ENCODE data around the gene EIF2B1.
"Not testable (repeated sequence)": the region's sequence is repeated elsewhere in the genome, so short reads cannot be mapped to it uniquely, and the experiment has no call there.

The EIF2B1 gene

DNA sequence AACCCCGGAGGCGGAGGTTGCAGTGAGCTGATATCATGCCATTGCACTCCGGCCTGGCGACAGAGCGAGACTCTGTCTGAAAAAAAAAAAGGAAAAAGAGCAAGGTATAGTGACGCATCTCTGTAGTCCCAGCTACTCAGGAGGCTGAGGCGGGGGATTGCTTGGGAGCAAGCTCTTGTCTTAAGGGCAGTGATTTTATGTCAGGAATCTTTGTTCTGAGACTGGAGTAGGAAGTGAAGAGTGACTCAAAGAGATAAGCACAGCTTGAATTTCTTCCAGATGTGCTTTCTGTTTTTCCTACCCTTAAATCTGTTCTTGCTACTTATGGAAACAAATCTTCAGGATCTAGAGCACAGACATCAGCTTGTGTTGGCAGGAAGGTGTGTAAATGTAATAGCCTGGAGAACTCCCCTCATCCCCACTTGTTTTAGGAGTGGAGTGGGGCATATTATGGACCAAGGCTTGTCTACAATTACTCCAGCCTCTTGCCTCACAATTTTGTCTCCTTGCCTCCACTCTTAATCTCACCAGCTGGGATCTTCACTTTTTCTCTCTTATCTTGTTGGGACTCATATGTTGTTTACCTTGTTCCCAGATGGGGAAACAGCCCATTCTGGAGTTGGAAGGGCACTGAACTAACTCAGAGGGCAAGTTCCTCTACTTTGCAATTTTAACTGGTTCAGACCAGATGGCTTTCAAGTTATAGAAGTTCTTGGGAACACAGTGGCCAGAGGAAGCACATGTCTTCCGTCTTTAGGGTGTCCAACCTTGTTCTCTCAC is 41.6 kb downstream of the EIF2B1 start:
- TF ChIP-seq CSDC2 (CRISPR knock-in tag; IDR thresholded peaks at IDR 0.05) (no peak), ISL1 (CRISPR knock-in tag; IDR thresholded peaks at IDR 0.05) (no peak)
- TF ChIP-seq, protein P1, sequence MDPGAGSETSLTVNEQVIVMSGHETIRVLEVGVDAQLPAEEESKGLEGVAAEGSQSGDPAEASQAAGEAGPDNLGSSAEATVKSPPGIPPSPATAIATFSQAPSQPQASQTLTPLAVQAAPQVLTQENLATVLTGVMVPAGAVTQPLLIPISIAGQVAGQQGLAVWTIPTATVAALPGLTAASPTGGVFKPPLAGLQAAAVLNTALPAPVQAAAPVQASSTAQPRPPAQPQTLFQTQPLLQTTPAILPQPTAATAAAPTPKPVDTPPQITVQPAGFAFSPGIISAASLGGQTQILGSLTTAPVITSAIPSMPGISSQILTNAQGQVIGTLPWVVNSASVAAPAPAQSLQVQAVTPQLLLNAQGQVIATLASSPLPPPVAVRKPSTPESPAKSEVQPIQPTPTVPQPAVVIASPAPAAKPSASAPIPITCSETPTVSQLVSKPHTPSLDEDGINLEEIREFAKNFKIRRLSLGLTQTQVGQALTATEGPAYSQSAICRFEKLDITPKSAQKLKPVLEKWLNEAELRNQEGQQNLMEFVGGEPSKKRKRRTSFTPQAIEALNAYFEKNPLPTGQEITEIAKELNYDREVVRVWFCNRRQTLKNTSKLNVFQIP (CRISPR knock-in tag; IDR thresholded peaks at IDR 0.05; ENCODE audit: borderline replicate concordance, low read depth): no peak
- ATAC-seq: no peak

DNA sequence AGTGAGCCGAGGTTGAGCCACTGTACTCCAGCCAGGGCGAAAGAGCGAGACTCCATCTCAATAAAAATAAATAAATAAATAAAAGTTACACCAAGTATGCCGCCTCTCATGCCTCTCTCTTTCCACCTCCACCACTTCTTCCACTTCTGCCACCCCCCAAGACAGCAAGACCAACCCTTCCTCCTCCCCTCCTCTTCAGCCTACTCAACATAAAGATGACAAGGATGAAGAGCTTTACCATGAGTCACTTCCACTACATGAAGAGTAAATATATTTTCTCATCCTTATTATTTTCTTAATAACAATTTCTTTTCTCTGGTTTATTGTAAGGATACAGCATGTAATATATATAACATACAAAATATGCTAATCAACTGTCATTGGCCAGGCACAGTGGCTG is 52.7 kb downstream of the EIF2B1 start:
- ATAC-seq: no peak
- TF ChIP-seq ARNTL (CRISPR knock-in tag; IDR thresholded peaks at IDR 0.05; ENCODE audit: borderline replicate concordance, low read depth) (no peak), PPARA (CRISPR knock-in tag; IDR thresholded peaks at IDR 0.05; ENCODE audit: borderline replicate concordance) (no peak), SNAI2 (CRISPR knock-in tag; IDR thresholded peaks at IDR 0.05) (no peak), ISL1 (CRISPR knock-in tag; IDR thresholded peaks at IDR 0.05) (no peak), ZFP30 (CRISPR knock-in tag; IDR thresholded peaks at IDR 0.05) (no peak), ZNF8 (CRISPR knock-in tag; IDR thresholded peaks at IDR 0.05) (no peak), ZFP3 (CRISPR knock-in tag; IDR thresholded peaks at IDR 0.05) (no peak), ESRRG (CRISPR knock-in tag; IDR thresholded peaks at IDR 0.05) (no peak), TOX (CRISPR knock-in tag; IDR thresholded peaks at IDR 0.05; ENCODE audit: borderline replicate concordance) (no peak), OSR1 (CRISPR knock-in tag; IDR thresholded peaks at IDR 0.05) (no peak), ZNF70 (CRISPR knock-in tag; IDR thresholded peaks at IDR 0.05) (no peak), BACH2 (CRISPR knock-in tag; IDR thresholded peaks at IDR 0.05; ENCODE audit: borderline replicate concordance) (no peak), ZNF565 (CRISPR knock-in tag; conservative IDR thresholded peaks at IDR 0.05; ENCODE audit: low read depth) (no peak), RARB (CRISPR knock-in tag; IDR thresholded peaks at IDR 0.05) (no peak), CSDC2 (CRISPR knock-in tag; IDR thresholded peaks at IDR 0.05) (no peak), TCF4 (CRISPR knock-in tag; IDR thresholded peaks at IDR 0.05; ENCODE audit: borderline replicate concordance) (no peak)
- TF ChIP-seq, protein P2, sequence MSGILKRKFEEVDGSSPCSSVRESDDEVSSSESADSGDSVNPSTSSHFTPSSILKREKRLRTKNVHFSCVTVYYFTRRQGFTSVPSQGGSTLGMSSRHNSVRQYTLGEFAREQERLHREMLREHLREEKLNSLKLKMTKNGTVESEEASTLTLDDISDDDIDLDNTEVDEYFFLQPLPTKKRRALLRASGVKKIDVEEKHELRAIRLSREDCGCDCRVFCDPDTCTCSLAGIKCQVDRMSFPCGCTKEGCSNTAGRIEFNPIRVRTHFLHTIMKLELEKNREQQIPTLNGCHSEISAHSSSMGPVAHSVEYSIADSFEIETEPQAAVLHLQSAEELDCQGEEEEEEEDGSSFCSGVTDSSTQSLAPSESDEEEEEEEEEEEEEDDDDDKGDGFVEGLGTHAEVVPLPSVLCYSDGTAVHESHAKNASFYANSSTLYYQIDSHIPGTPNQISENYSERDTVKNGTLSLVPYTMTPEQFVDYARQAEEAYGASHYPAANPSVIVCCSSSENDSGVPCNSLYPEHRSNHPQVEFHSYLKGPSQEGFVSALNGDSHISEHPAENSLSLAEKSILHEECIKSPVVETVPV (CRISPR knock-in tag; IDR thresholded peaks at IDR 0.05): no peak
- TF ChIP-seq, protein P3, sequence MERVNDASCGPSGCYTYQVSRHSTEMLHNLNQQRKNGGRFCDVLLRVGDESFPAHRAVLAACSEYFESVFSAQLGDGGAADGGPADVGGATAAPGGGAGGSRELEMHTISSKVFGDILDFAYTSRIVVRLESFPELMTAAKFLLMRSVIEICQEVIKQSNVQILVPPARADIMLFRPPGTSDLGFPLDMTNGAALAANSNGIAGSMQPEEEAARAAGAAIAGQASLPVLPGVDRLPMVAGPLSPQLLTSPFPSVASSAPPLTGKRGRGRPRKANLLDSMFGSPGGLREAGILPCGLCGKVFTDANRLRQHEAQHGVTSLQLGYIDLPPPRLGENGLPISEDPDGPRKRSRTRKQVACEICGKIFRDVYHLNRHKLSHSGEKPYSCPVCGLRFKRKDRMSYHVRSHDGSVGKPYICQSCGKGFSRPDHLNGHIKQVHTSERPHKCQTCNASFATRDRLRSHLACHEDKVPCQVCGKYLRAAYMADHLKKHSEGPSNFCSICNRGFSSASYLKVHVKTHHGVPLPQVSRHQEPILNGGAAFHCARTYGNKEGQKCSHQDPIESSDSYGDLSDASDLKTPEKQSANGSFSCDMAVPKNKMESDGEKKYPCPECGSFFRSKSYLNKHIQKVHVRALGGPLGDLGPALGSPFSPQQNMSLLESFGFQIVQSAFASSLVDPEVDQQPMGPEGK (CRISPR knock-in tag; IDR thresholded peaks at IDR 0.05; ENCODE audit: borderline replicate concordance): no peak
- TF ChIP-seq, protein P4, sequence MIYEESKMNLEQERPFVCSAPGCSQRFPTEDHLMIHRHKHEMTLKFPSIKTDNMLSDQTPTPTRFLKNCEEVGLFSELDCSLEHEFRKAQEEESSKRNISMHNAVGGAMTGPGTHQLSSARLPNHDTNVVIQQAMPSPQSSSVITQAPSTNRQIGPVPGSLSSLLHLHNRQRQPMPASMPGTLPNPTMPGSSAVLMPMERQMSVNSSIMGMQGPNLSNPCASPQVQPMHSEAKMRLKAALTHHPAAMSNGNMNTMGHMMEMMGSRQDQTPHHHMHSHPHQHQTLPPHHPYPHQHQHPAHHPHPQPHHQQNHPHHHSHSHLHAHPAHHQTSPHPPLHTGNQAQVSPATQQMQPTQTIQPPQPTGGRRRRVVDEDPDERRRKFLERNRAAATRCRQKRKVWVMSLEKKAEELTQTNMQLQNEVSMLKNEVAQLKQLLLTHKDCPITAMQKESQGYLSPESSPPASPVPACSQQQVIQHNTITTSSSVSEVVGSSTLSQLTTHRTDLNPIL (CRISPR knock-in tag; IDR thresholded peaks at IDR 0.05; ENCODE audit: low read depth): no peak
- TF ChIP-seq, protein P1 (CRISPR knock-in tag; IDR thresholded peaks at IDR 0.05; ENCODE audit: borderline replicate concordance, low read depth): no peak

DNA sequence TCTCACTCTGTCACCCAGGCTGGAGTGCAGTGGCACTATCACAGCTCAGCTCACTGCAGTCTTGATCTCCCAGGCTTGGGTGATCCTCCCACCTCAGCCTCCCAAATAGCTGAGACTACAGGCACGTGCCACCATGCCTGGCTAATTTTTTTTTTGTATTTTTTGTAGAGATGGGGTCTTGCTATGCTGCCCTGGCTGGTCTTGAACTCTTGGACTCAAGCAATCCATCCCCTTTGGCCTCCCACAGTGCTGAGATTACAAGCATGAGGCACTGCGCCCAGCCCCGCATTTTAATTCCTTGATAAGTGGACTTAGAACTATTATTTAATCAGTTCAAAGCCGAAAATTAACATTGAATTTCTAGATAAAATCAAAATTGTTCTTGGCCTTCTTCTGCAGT is 54.7 kb downstream of the EIF2B1 start:
- not testable (repeated sequence) for ATAC-seq

DNA sequence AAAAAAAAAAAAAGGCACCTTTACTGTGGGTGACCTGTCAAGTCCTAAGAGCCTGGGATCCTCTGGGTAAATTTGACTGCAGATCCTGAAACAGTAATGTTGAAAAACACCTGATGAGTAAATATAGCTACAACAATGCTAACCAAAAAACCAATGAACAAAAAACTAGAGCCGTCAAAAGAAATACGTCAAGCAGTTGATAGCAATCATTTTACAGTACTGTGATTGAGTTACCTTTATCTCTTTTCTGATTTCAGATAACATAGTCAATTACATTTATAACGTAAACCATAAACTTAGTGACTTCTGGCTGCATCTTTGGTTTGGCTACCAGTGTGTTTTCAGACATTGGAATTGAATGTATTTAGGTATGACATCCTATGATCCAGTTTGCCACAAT is 55.2 kb downstream of the EIF2B1 start:
- no peak for ATAC-seq
- TF ChIP-seq RARB (CRISPR knock-in tag; IDR thresholded peaks at IDR 0.05) (no peak), ZNF70 (CRISPR knock-in tag; IDR thresholded peaks at IDR 0.05) (no peak), OSR1 (CRISPR knock-in tag; IDR thresholded peaks at IDR 0.05) (no peak), ZFP3 (CRISPR knock-in tag; IDR thresholded peaks at IDR 0.05) (no peak), BACH2 (CRISPR knock-in tag; IDR thresholded peaks at IDR 0.05; ENCODE audit: borderline replicate concordance) (no peak), TCF4 (CRISPR knock-in tag; IDR thresholded peaks at IDR 0.05; ENCODE audit: borderline replicate concordance) (no peak; the same call in 1 of the 2 replicates), ARNTL (CRISPR knock-in tag; IDR thresholded peaks at IDR 0.05; ENCODE audit: borderline replicate concordance, low read depth) (no peak), TOX (CRISPR knock-in tag; IDR thresholded peaks at IDR 0.05; ENCODE audit: borderline replicate concordance) (no peak), ISL1 (CRISPR knock-in tag; IDR thresholded peaks at IDR 0.05) (no peak), ZNF8 (CRISPR knock-in tag; IDR thresholded peaks at IDR 0.05) (no peak), SNAI2 (CRISPR knock-in tag; IDR thresholded peaks at IDR 0.05) (no peak), ESRRG (CRISPR knock-in tag; IDR thresholded peaks at IDR 0.05) (no peak)
- TF ChIP-seq, protein P4 (CRISPR knock-in tag; IDR thresholded peaks at IDR 0.05; ENCODE audit: low read depth): no peak
